Vagina (tissue), 2 donors: ENCODE data around the gene EHD1.

ENCODE experiments used
- POLR2A ChIP-seq, 2 donors: fragments of 450-650 bp; IDR thresholded peaks; one replicate each; pipeline ENCODE4 v1.6.1; 2017; ENCODE audit warnings: antibody characterized with exemption in 2 of 2, mild to moderate bottlenecking in 2 of 2, moderate library complexity in 2 of 2
- TF ChIP-seq, protein P1 (sequence below), 3 experiments: fragments of 450-650 bp in 2 of 3; fragments of 200-600 bp in 1 of 3; sonication (generic) in 1 of 3; IDR thresholded peaks; one replicate each; pipeline ENCODE4 v1.5.1; 2017 to 2019; ENCODE audit warnings: antibody characterized with exemption in 3 of 3, mild to moderate bottlenecking in 2 of 3, moderate library complexity in 2 of 3

DNA sequence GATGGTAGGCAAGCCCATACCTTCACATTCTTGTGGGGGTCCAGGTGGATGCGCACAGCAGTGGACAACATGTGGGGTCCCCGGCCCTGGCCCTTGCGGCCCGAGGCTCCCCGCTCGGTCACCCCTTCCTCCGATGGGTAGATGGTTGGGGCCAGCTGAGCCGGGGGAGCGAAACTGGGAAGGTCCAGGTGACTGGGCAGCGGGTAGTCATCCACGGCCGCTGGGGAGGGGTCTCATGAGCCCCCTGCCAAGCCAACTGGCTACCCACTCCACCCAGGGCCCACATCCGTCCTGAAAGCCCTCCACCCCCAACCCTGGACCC, 27.9 kb upstream of the EHD1 start:
- TF ChIP-seq, protein P1, sequence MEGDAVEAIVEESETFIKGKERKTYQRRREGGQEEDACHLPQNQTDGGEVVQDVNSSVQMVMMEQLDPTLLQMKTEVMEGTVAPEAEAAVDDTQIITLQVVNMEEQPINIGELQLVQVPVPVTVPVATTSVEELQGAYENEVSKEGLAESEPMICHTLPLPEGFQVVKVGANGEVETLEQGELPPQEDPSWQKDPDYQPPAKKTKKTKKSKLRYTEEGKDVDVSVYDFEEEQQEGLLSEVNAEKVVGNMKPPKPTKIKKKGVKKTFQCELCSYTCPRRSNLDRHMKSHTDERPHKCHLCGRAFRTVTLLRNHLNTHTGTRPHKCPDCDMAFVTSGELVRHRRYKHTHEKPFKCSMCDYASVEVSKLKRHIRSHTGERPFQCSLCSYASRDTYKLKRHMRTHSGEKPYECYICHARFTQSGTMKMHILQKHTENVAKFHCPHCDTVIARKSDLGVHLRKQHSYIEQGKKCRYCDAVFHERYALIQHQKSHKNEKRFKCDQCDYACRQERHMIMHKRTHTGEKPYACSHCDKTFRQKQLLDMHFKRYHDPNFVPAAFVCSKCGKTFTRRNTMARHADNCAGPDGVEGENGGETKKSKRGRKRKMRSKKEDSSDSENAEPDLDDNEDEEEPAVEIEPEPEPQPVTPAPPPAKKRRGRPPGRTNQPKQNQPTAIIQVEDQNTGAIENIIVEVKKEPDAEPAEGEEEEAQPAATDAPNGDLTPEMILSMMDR (IDR thresholded peaks at IDR 0.05) = no peak
- no peak for TF ChIP-seq POLR2A (IDR thresholded peaks at IDR 0.05)
